NCI-H510A (cell line): ENCODE results near the gene COA1.

Source experiments
- DNase-seq: peaks from one replicate; lab custom pipeline; 2025; lab: John Stamatoyannopoulos, UW

COA1 gene

DNA sequence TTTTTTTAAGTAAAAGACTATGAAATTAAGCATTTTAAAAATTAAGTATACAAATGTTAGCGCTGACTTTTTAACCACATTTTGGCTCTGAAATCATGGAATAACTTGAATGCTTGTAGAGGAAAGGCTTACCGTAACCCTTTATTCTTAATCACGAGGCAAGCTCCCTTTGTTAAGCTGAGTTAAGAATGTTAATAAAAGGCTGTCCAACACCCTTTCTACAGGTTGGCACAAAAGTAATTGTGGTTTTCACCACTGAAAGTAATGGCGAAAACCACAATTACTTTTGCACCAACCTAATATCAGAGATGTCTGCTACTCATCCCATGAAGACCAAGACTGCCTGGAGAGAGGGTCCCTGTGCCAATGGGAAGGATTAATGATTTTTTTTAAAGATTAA, 75.9 kb downstream of the COA1 start:
- no peak for DNase-seq

DNA sequence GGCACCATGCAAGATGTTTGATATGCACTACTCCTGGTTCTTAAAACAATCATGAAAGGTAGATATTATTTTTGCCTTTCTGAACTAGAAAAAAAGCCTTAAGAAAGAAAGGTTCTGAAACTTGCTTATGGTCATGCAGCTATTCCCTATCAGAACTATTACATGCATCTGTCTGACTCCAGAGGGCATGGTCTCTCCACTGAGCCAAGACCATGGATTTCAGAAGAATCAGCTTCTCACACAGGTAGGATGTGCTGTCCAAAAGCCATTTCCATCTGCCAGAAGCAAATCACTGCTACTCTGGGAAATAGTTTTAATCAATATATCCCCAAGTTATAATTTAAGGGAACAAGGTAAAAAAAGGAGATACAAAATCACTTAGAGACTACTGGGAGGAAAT, 77.0 kb downstream of the COA1 start:
- DNase-seq, result no peak

DNA sequence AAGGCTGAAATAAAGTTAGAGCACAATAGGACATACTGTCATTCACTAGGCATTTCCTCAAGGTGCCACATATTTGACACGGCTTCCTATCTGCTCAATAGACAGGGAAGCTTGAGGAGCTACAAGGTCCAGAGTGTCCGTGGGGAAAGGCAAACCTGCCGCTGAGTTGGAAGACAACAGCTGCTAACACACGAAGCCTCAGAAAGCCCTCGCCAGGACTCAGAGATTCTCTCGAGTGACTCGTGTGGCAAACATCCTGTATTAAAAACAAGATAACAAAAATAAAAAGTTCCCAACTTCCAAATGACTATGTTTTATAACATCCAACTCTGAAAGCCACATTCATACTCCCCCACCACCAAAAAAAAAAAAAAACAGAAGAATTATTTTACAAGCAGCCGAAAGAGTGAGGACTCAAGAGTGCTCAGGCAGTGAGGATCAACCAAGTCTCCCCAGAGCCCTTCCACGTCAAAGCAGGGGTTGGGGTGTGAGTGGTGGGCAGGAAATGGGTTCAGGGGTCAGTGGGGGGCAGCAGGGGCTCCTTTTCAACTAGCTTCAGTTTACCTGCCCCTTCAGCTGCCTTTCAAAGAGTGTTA, 78.8 kb downstream of the COA1 start:
- DNase-seq, result no peak

DNA sequence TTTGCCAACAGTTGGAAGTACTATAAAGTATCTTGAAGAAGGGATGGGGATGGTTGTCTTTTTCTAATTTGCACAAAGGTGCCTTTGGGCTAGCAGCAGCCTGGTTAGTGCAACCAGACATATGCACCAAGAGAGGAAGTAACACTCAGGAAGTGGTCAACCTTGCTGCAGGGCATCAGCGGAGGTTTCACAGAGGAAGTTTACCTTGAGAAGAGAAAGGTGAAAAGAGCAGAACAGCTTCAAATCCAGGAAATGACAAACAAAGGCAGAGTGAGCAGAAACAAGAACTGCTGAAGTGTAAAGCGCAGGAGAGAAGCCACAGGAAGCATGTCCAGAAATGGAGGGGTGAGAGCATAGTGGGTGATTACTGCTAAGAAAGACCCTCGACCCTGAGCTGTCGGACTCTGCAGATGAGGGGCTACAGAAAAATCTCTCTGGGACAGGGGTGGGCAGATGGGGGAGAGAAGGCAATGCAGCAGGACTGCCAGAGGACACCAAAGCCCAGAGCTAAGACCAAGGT, 79.5 kb downstream of the COA1 start:
- no peak for DNase-seq

DNA sequence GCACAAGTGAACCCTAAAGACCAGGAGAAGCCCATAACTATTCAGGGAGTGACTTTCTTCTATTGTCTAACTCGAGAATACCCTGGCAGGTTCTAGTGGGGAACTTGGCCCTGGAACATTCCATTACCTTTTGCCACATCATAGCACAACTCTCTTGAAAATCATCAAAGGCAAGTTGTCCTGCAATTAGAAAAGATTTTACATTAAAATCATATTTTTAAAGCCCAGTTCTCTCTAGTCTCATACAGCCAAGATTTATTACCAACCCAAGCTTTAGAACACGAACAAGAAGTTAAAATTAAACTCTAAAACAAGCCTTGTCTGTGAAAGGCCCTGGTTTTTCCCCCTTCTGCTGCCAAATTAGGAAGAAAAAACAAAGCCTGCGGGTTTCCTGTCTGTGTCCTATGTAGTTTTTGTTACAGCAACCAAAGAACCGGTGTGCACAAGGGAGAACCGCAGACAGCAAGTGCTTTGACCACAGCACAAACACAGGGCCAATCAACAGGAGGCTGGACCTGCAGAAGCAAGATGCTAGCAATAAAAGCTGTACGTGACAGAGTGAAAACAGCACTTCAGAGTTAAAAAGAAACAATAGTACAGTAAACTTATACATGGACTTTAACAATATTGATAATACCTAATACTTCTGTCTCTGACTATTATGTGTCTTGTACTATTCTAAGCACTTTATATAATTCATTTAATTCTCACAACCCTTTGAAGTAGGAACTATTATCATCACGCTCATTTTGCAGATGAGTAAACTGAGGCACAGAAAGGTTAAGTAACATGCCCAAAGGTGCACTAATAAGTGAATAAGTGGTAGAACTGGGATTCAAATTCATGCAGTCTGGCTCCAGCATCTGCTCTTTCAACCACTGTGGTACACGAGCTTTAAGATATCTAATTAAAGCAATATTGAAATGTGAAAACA, 80.6 kb downstream of the COA1 start:
- no peak for DNase-seq

DNA sequence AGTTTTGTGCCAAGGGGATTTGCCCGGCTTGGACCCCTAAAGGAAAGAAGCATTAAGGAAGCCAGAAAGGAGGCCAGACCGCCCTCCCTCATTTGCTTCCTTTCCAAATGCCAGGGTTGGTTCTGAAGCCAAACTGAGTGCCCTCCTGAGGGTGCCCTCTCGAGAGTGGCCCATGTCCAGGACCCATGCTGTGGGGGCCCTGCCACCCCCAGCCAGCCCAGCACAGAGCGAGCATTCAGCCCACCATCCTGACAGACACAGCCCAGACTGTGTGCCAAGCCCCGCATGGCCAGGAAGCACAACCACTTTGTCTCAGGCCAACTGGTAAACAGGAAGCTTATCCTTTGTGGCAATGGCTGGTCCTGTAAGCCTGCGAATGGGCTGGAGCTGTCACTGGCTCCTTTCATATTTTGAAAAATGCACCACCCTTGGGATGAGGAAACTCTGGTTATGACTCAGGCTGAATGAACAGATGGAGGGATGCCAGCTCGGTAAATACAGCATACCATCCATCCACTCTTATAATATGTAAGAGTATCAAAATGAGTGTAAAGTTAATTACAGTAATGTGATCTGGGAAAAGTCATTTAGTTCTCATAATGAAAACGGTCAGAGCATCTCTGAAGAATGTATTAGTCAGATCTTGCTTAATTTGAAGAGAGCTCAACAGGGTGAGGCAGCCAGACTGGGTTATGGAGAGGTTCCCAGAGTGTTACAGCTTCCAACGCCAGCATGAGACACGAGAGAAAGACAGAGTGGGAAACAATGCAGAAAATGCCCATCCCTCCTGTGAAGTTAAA, 81.5 kb downstream of the COA1 start:
- no peak for DNase-seq

DNA sequence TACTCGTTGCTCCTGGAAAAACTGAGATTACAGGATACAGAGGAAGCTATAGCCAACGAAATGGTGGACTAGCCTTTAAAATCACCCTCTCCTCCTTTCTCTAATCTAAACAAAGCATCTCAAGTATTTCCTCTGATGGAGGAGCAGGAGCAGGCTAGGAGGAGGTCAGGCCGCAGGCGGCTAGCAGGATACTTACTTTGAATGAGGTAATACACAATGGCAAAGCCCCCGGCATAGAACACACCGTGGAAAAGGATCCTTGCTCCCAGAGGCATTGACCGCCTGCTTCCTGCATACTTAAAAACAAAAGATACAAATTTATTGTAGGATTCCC, 82.0 kb downstream of the COA1 start:
- no peak for DNase-seq

DNA sequence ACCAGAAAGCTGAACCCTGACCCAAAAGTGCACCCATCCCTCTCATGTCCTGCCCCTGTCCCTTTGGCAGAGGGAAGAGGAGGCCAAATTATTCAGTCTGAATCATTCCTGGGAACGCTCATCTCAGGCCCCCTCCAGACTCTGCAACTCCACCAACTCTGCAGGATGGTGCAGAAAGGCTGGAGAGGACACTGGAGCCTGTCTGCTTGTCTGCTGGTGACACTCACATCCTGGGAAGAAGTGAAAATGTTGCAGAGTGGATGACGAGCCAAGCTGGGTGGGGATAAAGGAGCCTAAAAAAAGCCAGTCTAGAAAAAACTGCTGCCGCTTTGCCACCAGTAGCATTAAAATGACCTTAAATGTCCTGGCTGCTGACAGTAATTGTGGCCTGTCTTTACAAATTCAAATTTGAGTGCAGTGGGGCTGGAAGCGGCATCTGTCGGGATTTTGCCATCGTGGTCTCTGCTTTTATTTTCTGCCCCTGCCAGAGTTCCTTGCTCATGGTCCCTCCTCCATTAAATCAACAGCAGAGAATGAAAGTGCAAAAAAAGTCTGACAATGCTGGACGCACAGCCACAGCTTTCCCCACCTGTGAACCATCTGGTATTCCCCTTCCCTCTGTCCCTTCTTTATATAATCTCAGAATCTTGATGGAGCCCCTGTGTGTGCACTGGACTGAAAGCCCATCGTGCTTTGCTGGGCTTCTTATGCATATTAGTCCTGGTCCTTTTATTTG, 82.6 kb downstream of the COA1 start:
- no peak for DNase-seq

DNA sequence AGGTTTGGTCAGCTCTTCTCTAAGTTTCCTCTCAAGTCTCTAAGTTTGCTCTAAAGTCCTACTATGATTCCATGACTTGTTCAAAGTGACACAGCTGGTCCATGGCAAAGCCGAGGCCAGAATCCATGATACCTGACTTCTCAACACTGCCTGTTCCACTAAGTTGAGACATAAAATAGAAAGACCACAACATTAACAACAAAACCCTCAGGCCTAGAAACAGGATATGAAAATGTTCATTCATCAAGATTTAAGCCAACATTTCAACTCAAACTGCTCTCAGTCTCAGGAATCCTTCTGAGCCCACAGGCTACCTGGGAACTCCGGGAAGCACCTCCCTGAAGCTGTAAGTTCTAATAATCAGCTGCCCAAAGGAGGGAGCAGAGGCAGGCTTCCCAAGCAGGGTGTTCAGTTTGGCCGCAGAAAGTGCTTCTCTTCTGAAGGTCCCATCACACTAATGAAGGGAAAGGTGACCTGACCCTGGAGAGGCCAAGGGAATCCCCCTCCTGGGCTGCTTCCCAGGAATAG, 83.6 kb downstream of the COA1 start:
- DNase-seq, result no peak

DNA sequence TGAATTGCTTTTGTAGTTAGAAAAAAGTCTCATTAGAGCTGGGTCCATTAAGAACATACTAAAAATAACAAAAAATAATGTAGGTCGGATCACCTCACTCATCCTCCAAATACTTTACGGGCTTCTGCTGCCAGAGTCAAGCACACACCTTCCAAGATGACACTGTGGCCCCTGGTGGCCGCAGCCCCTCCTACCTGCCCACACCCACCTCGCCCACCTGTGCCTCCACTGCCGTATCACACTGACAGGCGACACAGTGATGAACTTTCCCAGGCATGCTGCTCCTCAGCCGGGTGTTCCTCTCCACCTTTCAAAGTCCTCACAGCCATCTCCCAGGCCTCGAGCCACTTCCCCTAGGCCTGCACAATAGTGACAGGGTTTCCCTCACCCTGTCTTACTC, 85.5 kb downstream of the COA1 start:
- DNase-seq, result no peak

DNA sequence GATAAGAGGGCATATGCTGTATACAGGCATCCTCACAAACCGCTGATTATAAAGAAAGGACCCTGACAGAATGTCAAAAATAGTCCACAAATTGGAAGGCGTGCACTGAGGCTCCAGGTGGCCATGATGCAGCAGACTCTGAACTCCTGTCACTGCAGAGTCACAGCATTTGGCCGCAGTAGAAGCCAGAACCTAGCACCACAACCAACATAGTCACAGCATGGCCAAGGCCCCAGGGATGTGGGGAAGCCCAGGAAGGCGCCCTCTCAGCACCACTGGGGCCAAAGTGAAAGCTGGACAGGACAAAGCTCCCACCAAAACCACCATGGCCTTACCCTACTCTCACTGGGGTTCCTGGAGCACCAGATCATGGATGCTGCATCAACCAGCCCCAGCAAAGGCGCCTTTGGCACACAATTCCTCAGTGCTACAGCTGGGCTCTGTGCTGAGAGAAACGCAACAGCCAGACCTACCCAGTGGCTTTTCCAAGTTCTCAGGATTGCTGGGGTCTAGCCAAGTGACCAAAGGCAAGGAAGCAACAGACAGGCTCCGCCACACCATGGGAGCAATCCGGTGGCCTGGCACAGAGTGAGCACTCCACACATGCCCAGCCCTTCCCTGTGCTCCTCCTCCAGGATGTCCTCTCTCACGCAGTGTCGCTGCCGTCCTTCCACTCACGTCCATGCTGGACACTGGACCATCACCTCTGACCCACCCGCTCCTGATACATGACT, 86.3 kb downstream of the COA1 start:
- DNase-seq, result no peak

DNA sequence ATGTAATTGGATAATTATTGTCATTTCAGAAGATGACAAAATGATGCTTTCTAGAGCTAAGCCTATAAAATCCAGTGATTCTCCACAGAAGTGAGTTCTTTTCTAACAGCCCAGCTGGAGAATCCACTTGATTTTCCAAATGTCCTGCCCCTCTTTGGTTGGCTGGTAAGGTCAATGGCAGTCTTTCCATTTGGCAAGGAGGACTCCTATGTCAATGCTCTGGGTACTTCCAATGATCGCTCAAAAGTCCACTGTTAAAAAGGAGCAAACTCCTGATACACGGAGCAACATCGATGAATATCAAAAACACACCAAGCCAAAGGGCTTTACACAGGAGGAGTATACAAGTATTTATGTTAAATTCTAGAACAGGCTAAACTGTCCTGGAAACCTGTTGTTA, 88.6 kb downstream of the COA1 start:
- DNase-seq, result no peak

DNA sequence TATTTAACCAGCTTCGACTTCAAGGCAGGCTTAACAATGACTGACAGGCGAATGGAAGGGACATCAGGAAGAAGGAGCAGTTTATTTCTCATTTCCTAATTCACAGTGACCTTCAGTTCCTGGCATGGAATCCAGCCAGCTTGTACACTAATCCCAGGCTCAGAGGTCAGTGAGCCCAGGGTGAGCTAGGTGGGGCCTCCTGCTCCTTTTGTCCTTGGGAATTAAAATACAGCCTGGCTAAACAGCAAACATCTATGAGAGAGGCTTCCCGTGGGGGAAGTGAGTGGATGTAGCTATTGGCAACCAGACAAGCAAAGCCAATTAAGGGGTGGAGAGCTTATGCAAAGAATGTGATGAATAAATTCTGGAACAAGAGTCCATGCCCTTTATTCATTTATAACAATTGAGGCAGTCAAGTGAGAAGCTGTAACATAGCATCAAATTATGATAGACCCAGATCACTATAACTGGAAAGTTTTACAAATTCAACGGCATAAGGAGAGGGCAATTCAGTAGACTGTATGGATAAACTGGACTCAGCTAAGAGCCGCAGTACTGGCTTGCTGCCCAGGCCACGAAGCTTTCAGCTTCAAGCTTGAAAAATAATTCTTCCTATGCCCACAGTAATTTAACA, 89.3 kb downstream of the COA1 start:
- peak; percentile 27 for DNase-seq

DNA sequence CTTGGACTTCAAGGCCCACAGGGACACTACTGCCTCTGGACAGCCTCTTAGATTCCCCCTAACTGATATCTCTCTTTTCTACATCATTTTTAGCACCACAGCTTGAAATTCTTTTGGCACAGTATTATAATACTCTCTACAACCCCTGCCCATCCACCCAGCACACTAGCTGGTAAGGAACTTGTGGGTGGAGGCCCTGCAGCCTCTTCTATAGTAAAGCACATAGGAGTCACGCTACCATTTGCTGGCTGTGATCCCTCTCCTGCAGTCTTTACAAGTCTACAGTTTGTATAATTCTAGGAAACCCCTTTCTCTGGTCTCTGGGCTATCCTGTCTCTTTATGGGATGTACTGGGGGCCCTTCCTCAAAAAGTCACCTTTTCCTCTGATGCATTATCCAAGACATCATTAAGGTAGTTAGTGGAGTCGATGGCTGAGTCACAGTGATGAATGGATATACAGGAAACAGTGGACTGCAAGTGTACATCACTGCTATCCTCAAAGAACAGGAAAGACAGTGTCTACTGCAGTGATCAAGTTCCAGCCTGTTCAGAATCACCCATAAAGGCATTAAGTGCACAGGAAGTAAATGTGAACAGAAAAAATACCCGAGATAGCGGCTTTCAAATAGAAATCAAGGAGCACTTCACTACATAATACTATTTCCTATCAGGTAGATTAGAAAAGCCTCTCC, 92.1 kb downstream of the COA1 start:
- DNase-seq, result no peak

DNA sequence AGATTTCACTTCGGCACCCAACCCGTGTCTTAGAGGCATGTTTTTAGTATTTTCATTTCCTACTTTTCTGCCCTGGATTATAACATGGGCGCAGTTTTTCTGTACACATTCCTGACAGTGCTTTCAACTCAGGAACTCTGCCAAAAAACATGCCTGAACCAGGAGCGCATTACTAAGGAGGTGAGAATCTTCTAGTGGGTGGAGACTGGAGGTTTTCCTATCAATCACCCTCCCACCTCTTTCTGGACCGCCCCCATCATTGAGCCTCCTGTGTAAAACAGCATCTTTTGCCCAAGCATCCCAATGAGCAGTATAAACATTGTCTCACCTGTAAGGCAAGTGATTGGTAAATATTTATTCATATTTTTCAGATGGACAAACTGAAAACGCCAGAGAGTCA, 93.2 kb downstream of the COA1 start:
- no peak for DNase-seq

DNA sequence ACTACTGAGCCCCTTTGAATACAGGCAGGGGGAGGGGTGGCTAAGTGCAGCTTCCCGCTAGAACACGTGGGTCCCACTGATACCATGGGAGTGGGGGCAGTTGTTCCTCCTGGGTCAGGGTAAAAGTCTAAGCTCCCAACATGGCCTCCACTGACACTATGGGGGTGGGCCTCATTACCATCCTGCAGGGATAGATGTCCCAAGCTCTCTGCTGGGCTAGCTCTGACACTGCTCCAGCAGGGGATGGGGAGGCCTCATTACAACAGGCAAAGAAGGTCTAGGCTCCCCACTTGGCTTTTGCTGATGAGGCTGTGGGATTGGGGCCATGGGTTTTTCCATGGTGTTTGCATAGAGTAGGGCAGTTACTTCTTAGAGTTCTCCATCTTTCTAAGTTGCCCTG, 94.9 kb downstream of the COA1 start:
- no peak for DNase-seq

DNA sequence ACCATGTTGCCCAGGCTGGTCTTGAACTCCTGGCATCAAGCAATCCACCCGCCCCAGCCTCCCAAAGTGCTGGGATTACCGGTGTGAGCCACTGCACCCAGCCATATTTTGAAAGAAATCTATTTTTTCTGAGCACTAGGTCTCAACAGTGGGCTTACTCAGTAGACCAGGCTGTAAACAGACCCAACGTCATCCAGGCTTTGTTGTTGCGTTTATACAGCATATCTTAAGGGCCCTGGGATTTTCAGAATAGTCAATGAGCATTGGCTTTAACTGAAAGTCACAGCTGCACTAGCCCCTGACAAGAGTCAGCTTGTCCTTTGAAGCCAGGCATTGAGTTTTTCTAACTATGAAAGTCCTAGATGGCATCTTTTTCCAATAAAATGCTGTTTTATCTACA, 96.6 kb downstream of the COA1 start:
- no peak for DNase-seq

DNA sequence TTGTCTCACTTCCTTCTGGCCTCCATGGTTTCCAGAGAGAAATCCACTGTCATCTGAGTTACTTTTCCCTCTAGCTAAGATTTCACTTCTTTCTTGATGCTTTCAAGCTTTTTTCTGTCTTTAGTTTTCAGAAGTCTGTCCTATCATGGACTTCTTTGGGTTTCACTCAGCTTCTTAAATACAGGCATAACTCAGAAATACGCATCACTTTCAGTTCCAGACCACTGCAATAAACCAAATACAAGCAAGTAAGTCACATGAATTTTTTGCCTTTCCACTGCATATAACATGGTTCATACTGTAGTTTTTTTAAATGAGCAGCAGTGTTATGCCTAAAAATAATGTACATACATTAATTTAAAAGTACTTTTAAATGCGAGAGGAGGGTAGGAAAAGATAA, 97.8 kb downstream of the COA1 start:
- no peak for DNase-seq

DNA sequence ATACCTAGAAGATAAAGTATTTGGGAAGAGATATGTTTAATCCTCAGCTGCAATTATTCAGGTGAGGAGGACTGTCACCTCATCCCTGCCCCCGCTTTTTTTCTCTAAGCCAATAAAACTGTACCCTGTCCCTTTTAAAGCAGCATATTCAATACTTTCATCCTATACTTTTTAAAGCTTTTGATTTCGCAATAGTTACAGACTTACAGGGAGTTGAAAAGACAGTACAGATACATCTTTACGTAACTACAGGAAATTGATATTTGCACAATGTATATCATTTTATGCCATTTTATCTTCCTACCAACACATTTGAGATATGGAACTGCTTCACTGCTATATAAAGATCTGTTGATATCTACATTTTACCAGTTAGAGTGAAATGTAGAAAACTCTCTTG, 98.8 kb downstream of the COA1 start:
- no peak for DNase-seq

DNA sequence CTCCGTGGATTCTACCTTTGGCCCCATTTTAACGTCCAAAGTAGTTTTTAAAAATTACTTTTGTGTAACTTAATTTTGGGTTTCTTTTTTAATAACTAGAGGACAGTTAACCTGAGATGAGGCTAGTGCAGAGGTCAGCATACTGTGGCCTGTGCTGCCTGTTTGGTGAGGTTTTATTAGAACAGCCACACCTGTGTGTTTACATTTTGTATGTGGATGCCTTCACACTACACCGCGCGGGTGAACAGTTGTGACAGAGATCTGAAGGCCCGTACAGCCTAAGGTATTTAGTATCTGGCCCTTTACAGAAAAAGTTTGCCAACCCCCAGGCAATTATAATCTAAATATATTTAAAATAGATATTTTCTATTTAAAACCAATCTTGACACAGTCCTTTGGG, 99.5 kb downstream of the COA1 start:
- no peak for DNase-seq
